PC-9 (cell line): Measurements from ENCODE around the gene ACACA. TPM values are rescaled to one million over a fixed set of nuclear protein-coding genes. Genes with fewer than 3 reads are reported as not detected.

Experiments
- BruUV-seq: library from RNA; stranded (reverse); fragments of 400-500 nt; replicated peaks from 2 replicates; lab custom pipeline; 2021; lab: Mats Ljungman, UMichigan
- CTCF ChIA-PET: fragments of 300-600 bp; sonication (Branson Sonifier 250); formaldehyde crosslinking; loops from one replicate; lab custom pipeline; 2022; ENCODE audit warnings: antibody characterized with exemption; lab: Charles Lee
- POLR2A ChIA-PET: fragments of 300-600 bp; sonication (Branson Sonifier 250); formaldehyde crosslinking; loops from one replicate; lab custom pipeline; 2022; ENCODE audit warnings: antibody characterized with exemption; ENCODE audit not compliant: unreplicated experiment; lab: Charles Lee
- DNase-seq, 2 experiments: peaks; one replicate each; pipeline versions ENCODE4 v3.0.0 to v3.0.0-alpha.2; 2015 to 2022; ENCODE audit warnings: mixed read lengths in 1 of 2
- H2AFZ ChIP-seq: fragments of 200-600 bp; sonication (generic); 2 replicates; pipeline ENCODE4 v1.8.1; 2017; ENCODE audit warnings: antibody characterized with exemption
- H3F3A ChIP-seq: fragments of 200-600 bp; sonication (generic); 2 replicates; pipeline ENCODE4 v1.8.1; 2017; ENCODE audit warnings: antibody characterized with exemption, mild to moderate bottlenecking, low read depth; ENCODE audit not compliant: insufficient read depth
- H3K27ac ChIP-seq: fragments of 200-600 bp; sonication (generic); 2 replicates; pipeline ENCODE4 v1.6.1; 2016; ENCODE audit warnings: mixed run types
- H3K27me3 ChIP-seq: fragments of 200-600 bp; sonication (generic); 2 replicates; pipeline ENCODE4 v1.6.1; 2016; ENCODE audit warnings: low read depth, mixed run types; ENCODE audit not compliant: insufficient read depth
- H3K36me3 ChIP-seq: fragments of 200-600 bp; sonication (generic); 2 replicates; pipeline ENCODE4 v1.6.1; 2016; ENCODE audit warnings: low read depth, mixed run types
- H3K4me1 ChIP-seq: fragments of 200-600 bp; sonication (generic); replicated peaks from 2 replicates; pipeline ENCODE4 v1.6.1; 2016; ENCODE audit warnings: mixed run types; ENCODE audit not compliant: insufficient read depth
- H3K4me2 ChIP-seq: fragments of 200-600 bp; sonication (generic); 2 replicates; pipeline ENCODE4 v1.6.1; 2017; ENCODE audit warnings: mixed run types
- H3K4me3 ChIP-seq: fragments of 200-600 bp; sonication (generic); 2 replicates; pipeline ENCODE4 v1.6.1; 2016; ENCODE audit warnings: mixed run types
- H3K79me2 ChIP-seq: fragments of 200-600 bp; sonication (generic); 2 replicates; pipeline ENCODE4 v1.6.1; 2017; ENCODE audit warnings: low read depth, mixed run types
- H3K9me2 ChIP-seq: fragments of 200-600 bp; sonication (generic); 2 replicates; pipeline ENCODE4 v1.8.1; 2017; ENCODE audit warnings: mild to moderate bottlenecking; ENCODE audit not compliant: insufficient read depth
- H3K9me3 ChIP-seq: fragments of 200-600 bp; sonication (generic); 2 replicates; pipeline ENCODE4 v1.8.1; 2016; ENCODE audit warnings: low read depth; ENCODE audit not compliant: insufficient read depth
- H4K20me1 ChIP-seq: fragments of 200-600 bp; sonication (generic); 2 replicates; pipeline ENCODE4 v1.8.1; 2017; ENCODE audit not compliant: insufficient read depth
- EZH2 ChIP-seq: fragments of 200-600 bp; sonication (generic); IDR thresholded peaks from 2 replicates; pipeline ENCODE4 v1.8.0; 2017; ENCODE audit warnings: antibody characterized with exemption, low read depth
- intact Hi-C: fragments of 100-400 bp; cut with micrococcal nuclease; formaldehyde crosslinking; loops from one replicate; pipeline ENCODE4 v1.10.0; 2022; ENCODE audit not compliant: unreplicated experiment
- total RNA-seq: library from RNA; stranded (reverse); gene quantifications from 2 replicates; pipeline ENCODE4 v1.2.3, GENCODE V29; 2021
- TF ChIP-seq, protein P1 (sequence below): fragments of 200-600 bp; sonication (generic); conservative IDR thresholded peaks from 2 replicates; pipeline ENCODE4 v1.6.1; 2017; ENCODE audit warnings: mixed run types, antibody characterized with exemption, mild to moderate bottlenecking, moderate library complexity

ACACA gene
- total RNA-seq, 1 experiment from 2014 or later: 185 TPM

DNA sequence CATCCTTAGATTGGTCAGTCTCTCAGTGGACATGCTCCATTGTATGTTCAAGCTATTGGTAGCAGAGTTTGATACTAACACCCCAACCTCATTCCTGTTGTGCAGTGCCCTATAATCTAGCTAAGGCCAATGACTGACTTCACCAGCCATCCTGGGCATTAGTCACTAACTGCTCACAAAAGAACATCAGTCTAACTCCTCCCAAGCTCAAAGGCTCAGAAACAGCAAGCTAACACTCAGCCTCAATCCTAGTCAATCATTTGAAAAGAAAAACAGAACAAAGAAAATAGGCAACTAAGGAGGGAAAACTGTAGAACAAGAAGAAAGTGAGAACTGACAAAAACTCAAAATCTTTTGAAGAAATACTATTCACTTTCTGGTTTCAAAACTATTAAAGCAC is 229.9 kb downstream of the ACACA start:
- Histone ChIP-seq H2AFZ (no peak overlapping the region), H4K20me1 (peaks cover 10% of the 10 kb centered on the region; the same call in 1 of the 2 replicates), H3K9me3 (0 out of 2 replicates have a peak, but pooled peaks cover 3% of the 10 kb centered on the region), H3K27me3 (no peaks in the 10 kb centered on the region), H3K4me3 (no peak overlapping the region), H3K9me2 (peaks cover 3% of the 10 kb centered on the region; the same call in 1 of the 2 replicates), H3K27ac (no peak overlapping the region; the same call in 1 of the 2 replicates), H3K4me1 (peaks cover 23% of the 10 kb centered on the region), H3F3A (peaks cover 38% of the 10 kb centered on the region), H3K36me3 (peaks cover 50% of the 10 kb centered on the region), H3K4me2 (no peak overlapping the region), H3K79me2 (peaks cover 17% of the 10 kb centered on the region; the same call in 1 of the 2 replicates)
- DNase-seq: no peak
- BruUV-seq: no TSS peak
- ChIA-PET POLR2A (no interaction called here), CTCF (no interaction called here)
- no peak for TF ChIP-seq EZH2
- TF ChIP-seq, protein P1, sequence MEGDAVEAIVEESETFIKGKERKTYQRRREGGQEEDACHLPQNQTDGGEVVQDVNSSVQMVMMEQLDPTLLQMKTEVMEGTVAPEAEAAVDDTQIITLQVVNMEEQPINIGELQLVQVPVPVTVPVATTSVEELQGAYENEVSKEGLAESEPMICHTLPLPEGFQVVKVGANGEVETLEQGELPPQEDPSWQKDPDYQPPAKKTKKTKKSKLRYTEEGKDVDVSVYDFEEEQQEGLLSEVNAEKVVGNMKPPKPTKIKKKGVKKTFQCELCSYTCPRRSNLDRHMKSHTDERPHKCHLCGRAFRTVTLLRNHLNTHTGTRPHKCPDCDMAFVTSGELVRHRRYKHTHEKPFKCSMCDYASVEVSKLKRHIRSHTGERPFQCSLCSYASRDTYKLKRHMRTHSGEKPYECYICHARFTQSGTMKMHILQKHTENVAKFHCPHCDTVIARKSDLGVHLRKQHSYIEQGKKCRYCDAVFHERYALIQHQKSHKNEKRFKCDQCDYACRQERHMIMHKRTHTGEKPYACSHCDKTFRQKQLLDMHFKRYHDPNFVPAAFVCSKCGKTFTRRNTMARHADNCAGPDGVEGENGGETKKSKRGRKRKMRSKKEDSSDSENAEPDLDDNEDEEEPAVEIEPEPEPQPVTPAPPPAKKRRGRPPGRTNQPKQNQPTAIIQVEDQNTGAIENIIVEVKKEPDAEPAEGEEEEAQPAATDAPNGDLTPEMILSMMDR: no peak
- intact Hi-C loops: no loop called here

DNA sequence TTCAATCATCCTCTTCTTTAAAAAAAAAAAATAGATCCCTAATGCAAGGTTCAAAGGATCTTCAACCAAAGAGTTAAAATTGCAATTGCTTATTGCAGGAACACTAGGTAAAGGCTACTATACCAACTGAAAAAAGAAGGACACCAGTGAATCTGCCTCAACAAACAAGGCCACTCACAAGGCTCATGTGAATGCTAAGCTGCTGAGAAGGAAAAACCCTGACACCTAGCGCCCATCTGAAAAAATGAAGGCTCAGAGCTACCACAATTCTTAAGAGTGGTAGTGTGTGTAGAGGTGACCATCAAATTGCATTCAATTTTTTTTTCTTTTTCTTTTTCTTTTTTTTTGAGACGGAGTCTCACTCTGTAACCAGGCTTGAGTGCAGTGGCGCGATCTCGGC is 232.4 kb downstream of the ACACA start:
- H3K9me3 ChIP-seq: no peaks in the 10 kb centered on the region
- peaks cover 3% of the 10 kb centered on the region; the same call in 1 of the 2 replicates for H3K9me2 ChIP-seq
- BruUV-seq: no TSS peak
- no peak for TF ChIP-seq EZH2
- TF ChIP-seq, protein P1: no peak
- H3K27me3 ChIP-seq: no peaks in the 10 kb centered on the region
- H3K4me2 ChIP-seq: no peak overlapping the region
- no peak overlapping the region for H3K27ac ChIP-seq
- H3K4me1 ChIP-seq: peaks cover 3% of the 10 kb centered on the region
- peaks cover 15% of the 10 kb centered on the region; the same call in 1 of the 2 replicates for H4K20me1 ChIP-seq
- H2AFZ ChIP-seq: no peak overlapping the region
- ChIA-PET POLR2A (no interaction called here), CTCF (no interaction called here)
- no peak overlapping the region for H3K4me3 ChIP-seq
- H3K79me2 ChIP-seq: peaks cover 8% of the 10 kb centered on the region; the same call in 1 of the 2 replicates
- H3F3A ChIP-seq: peaks cover 34% of the 10 kb centered on the region
- peaks cover 37% of the 10 kb centered on the region for H3K36me3 ChIP-seq
- no peak for DNase-seq
- intact Hi-C loops: no loop called here

DNA sequence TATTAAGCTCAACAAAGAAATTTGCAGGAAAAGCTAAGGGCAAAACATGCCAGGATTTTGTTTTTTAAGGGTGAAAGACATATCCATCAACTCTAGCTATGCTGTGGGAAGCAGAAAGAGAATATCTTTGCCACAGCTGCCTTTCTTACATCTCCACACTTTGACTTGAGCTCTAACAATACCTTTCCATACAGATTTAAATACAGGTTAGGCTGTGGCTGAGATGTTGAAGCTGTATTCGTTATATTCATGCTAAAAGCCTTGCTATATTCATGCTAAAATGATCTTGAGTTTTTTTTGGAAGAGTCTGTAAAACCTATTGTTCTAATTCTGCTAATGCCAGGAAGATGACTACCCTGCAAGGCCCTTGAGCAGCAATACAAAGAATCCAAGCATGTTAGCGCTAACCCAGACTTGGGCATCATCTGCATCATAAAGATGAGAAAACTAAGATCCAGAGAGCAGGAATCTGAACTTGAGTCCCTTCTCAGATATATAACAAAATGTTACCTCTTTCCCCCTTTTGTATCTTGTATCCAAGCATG is 235.7 kb downstream of the ACACA start:
- H3K27ac ChIP-seq: no peak overlapping the region
- POLR2A ChIA-PET: interaction anchor here (0.6 to 0.9 kb wide), 2 partner anchors 36 to 1547 kb away, joined by 4 to 6 read pairs; no protein-coding TSS in a partner anchor
- H3K79me2 ChIP-seq: no peaks in the 10 kb centered on the region
- CTCF ChIA-PET: no interaction called here
- H3K27me3 ChIP-seq: no peaks in the 10 kb centered on the region
- 0 out of 2 replicates have a peak, but pooled peaks cover 10% of the 10 kb centered on the region for H3K36me3 ChIP-seq
- H2AFZ ChIP-seq: no peak overlapping the region
- no peak overlapping the region for H3K4me2 ChIP-seq
- H3K4me1 ChIP-seq: no peaks in the 10 kb centered on the region
- intact Hi-C loops: no loop called here
- TF ChIP-seq EZH2: no peak
- TF ChIP-seq, protein P1: no peak
- BruUV-seq: no TSS peak
- H3K4me3 ChIP-seq: no peak overlapping the region
- peaks cover 12% of the 10 kb centered on the region; the same call in 1 of the 2 replicates for H4K20me1 ChIP-seq
- no peak for DNase-seq
- peaks cover 30% of the 10 kb centered on the region for H3F3A ChIP-seq
- peaks cover 3% of the 10 kb centered on the region; the same call in 1 of the 2 replicates for H3K9me2 ChIP-seq
- no peaks in the 10 kb centered on the region for H3K9me3 ChIP-seq
